ENCODE results near the gene TNFRSF9. TPM values are rescaled to one million over a fixed set of nuclear protein-coding genes. Genes with fewer than 3 reads are reported as not detected.
A peak's percentile ranks its signal among the peaks of the same experiment; 100 is the strongest.

TNFRSF9 gene
- total and polyA plus RNA-seq, 2 donors from 2014 or later = 0.54 TPM; not detected in 1

DNA sequence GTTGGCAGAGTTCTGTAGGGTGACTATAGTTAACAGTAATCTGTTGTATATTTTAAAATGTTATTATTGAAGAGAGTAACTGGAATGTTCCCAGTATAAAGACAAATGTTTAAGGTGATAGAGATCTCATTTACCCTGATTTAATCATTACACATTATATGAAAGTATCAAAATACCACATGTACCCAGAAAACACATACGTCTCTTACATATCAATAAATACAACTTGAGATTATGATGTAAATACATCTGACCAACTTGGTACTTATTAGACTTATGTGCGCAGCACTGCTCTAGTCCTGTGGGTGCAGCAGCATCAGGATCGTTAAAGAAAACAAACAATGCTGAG is 20.2 kb upstream of the TNFRSF9 start:
- Histone ChIP-seq H3K27ac (ENCODE audit: low read depth in 2 of 2, low read length in 2 of 2) (peak overlapping the region; percentile 95 to 96), H3K9ac (ENCODE audit: low read length in 3 of 3) (peak overlapping the region; percentile 50 to 97 (median 95)), H3K36me3 (ENCODE audit: control insufficient read depth in 2 of 3, insufficient read depth in 3 of 3, low read length in 3 of 3) (peaks cover 0 to 28% (median 10%) of the 10 kb centered on the region in 3 donors), H3K4me1 (ENCODE audit: control insufficient read depth in 2 of 3, insufficient read depth in 2 of 3, low read depth in 1 of 3, low read length in 3 of 3) (peaks cover 0 to 2% (median 0%) of the 10 kb centered on the region in 3 donors), H3K27me3 (ENCODE audit: control insufficient read depth, insufficient read depth, low read length) (no peaks in the 10 kb centered on the region), H3K9me3 (ENCODE audit: control insufficient read depth in 2 of 3, insufficient read depth in 1 of 3, low read length in 3 of 3) (no peaks in the 10 kb centered on the region), H3K4me3 (ENCODE audit: low read length in 3 of 3) (peak overlapping the region; percentile 88 to 97 (median 92))
- TF ChIP-seq, protein P1, sequence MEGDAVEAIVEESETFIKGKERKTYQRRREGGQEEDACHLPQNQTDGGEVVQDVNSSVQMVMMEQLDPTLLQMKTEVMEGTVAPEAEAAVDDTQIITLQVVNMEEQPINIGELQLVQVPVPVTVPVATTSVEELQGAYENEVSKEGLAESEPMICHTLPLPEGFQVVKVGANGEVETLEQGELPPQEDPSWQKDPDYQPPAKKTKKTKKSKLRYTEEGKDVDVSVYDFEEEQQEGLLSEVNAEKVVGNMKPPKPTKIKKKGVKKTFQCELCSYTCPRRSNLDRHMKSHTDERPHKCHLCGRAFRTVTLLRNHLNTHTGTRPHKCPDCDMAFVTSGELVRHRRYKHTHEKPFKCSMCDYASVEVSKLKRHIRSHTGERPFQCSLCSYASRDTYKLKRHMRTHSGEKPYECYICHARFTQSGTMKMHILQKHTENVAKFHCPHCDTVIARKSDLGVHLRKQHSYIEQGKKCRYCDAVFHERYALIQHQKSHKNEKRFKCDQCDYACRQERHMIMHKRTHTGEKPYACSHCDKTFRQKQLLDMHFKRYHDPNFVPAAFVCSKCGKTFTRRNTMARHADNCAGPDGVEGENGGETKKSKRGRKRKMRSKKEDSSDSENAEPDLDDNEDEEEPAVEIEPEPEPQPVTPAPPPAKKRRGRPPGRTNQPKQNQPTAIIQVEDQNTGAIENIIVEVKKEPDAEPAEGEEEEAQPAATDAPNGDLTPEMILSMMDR (IDR thresholded peaks at IDR 0.05; ENCODE audit: borderline replicate concordance, extremely low read depth, insufficient read depth) = no peak
- DNase-seq (no peak), FAIRE-seq (no peak)
- intact Hi-C loops (cut with DNase I) = no loop called here

DNA sequence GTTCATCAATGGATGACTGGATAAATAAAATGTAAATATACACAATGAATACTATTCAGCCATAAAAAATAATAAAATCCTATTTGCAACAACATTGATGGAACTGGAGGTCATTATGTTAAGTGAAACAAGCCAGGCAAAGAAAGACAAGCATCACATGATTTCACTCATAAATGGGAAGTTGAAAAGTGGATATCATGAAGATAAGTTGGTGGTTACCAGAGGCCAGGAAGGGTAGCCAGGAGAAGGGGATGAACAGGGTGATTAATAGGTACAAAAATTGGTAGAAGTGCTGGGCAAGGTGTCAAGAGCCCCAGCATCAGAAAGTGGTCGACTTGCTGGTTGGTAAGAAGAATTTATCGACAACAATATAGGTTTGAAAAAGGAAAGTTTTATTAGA is 19.5 kb upstream of the TNFRSF9 start:
- FAIRE-seq (no peak), DNase-seq (no peak)
- intact Hi-C loops (cut with DNase I) = no loop called here
- no peaks in the 10 kb centered on the region for H3K9me3 ChIP-seq (ENCODE audit: control insufficient read depth in 2 of 3, insufficient read depth in 1 of 3, low read length in 3 of 3)
- H3K27ac ChIP-seq (ENCODE audit: low read depth in 2 of 2, low read length in 2 of 2) = no peak overlapping the region
- peak overlapping the region in 1 of 3 donors; percentile 97 for H3K4me3 ChIP-seq (ENCODE audit: low read length in 3 of 3)
- TF ChIP-seq, protein P1 (IDR thresholded peaks at IDR 0.05; ENCODE audit: borderline replicate concordance, extremely low read depth, insufficient read depth) = no peak
- H3K9ac ChIP-seq (ENCODE audit: low read length in 3 of 3) = peak overlapping the region in 1 of 3 donors; percentile 97
- peaks cover 0 to 22% (median 6%) of the 10 kb centered on the region in 3 donors for H3K36me3 ChIP-seq (ENCODE audit: control insufficient read depth in 2 of 3, insufficient read depth in 3 of 3, low read length in 3 of 3)
- H3K27me3 ChIP-seq (ENCODE audit: control insufficient read depth, insufficient read depth, low read length) = no peaks in the 10 kb centered on the region
- H3K4me1 ChIP-seq (ENCODE audit: control insufficient read depth in 2 of 3, insufficient read depth in 2 of 3, low read depth in 1 of 3, low read length in 3 of 3) = peaks cover 0 to 2% (median 0%) of the 10 kb centered on the region in 3 donors

DNA sequence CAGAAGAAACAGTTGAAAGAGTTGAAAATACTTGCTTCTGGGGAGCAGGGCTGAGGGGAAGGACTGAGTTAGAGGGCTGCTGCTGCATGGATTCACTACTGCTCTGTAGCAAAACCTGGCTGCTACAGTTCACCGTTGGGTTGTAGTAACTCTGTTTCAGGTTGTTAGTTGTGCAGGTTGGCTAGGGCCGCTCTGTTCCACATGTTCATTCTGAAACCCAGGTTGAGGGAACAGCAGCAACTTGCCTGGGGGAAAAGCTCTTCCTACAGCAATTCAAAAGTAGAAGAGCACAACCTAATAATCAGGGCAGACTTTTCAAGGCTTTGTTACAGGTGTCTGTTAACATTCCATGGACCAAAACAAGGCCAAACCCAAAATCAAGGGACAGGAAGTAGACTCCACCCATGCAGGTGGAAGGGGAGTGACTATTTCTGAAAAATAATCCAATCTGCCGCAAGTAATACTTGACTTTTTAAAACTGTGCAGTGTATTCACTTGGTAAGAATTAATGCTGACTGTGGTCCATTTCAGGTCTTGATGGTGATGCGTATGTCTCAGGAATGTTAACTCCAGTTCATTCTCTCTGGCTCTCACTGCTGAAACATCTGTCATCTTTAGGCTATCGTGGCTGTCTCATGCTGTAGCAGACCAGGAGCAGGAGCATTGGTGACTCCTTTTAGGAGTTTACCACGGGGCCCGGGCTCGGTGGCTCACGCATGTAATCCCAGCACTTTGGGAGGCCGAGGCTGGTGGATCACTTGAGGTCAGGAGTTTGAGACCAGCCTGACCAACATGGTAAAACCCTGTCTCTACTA is 15.8 kb upstream of the TNFRSF9 start:
- H3K27me3 ChIP-seq (ENCODE audit: control insufficient read depth, insufficient read depth, low read length) = no peaks in the 10 kb centered on the region
- no peaks in the 10 kb centered on the region for H3K9me3 ChIP-seq (ENCODE audit: control insufficient read depth in 2 of 3, insufficient read depth in 1 of 3, low read length in 3 of 3)
- H3K27ac ChIP-seq (ENCODE audit: low read depth in 2 of 2, low read length in 2 of 2) = no peak overlapping the region
- H3K36me3 ChIP-seq (ENCODE audit: control insufficient read depth in 2 of 3, insufficient read depth in 3 of 3, low read length in 3 of 3) = no peaks in the 10 kb centered on the region
- peaks cover 0 to 5% (median 4%) of the 10 kb centered on the region in 3 donors for H3K4me1 ChIP-seq (ENCODE audit: control insufficient read depth in 2 of 3, insufficient read depth in 2 of 3, low read depth in 1 of 3, low read length in 3 of 3)
- DNase-seq (peak in 1 of 5 donors; percentile 10), FAIRE-seq (no peak)
- H3K9ac ChIP-seq (ENCODE audit: low read length in 3 of 3) = no peak overlapping the region
- TF ChIP-seq, protein P1 (IDR thresholded peaks at IDR 0.05; ENCODE audit: borderline replicate concordance, extremely low read depth, insufficient read depth) = no peak
- no peak overlapping the region for H3K4me3 ChIP-seq (ENCODE audit: low read length in 3 of 3)
- intact Hi-C loops (cut with DNase I) = no loop called here
